CD4-positive, alpha-beta T cell treated with Interleukin-17A for 1 hour (primary cell): ENCODE data around the gene UEVLD.

Experiments used
- DNase-seq: peaks from one replicate; pipeline ENCODE4 v3.0.0-alpha.2; 2020

Gene UEVLD

GRCh38 chr11:18580113-18580766 is 8.3 kb downstream of the UEVLD start:
- no peak for DNase-seq

- peak; percentile 34 for DNase-seq
Measured at GRCh38 chr11:18578975-18579598, 9.4 kb downstream of the UEVLD start.

- DNase-seq: no peak
Measured at GRCh38 chr11:18575361-18575760, 13.2 kb downstream of the UEVLD start.

- DNase-seq: no peak
Measured at GRCh38 chr11:18567081-18567480, 21.5 kb downstream of the UEVLD start.

GRCh38 chr11:18566406-18566805 is 22.1 kb downstream of the UEVLD start:
- DNase-seq: no peak

- no peak for DNase-seq
Measured at GRCh38 chr11:18564149-18564548, 24.4 kb downstream of the UEVLD start.

- DNase-seq: no peak
Measured at GRCh38 chr11:18563090-18563730, 25.3 kb downstream of the UEVLD start.

- DNase-seq: no peak
Measured at GRCh38 chr11:18548001-18548400, 40.5 kb downstream of the UEVLD start.

GRCh38 chr11:18540207-18541009 is 48.1 kb downstream of the UEVLD start:
- DNase-seq: peak; percentile 69

GRCh38 chr11:18536209-18536608 is 52.3 kb downstream of the UEVLD start:
- no peak for DNase-seq

- no peak for DNase-seq
Measured at GRCh38 chr11:18534245-18534644, 54.3 kb downstream of the UEVLD start.

GRCh38 chr11:18533365-18533764 is 55.2 kb downstream of the UEVLD start:
- DNase-seq: no peak

- peak; percentile 39 for DNase-seq
Measured at GRCh38 chr11:18527512-18527911, 61.0 kb downstream of the UEVLD start.

- peak; percentile 95 for DNase-seq
Measured at GRCh38 chr11:18526521-18527296, 61.8 kb downstream of the UEVLD start, which contains the start of gene TSG101. TSS of gene TSG101 (minus strand) at chr11:18526942. CDS start at chr11:18526816, 126 bp downstream.

- no peak for DNase-seq
Measured at GRCh38 chr11:18526130-18526520, 62.4 kb downstream of the UEVLD start.

- DNase-seq: no peak
Measured at GRCh38 chr11:18524248-18524647, 64.3 kb downstream of the UEVLD start.

- no peak for DNase-seq
Measured at GRCh38 chr11:18523084-18523483, 65.5 kb downstream of the UEVLD start.

- no peak for DNase-seq
Measured at GRCh38 chr11:18522388-18522787, 66.1 kb downstream of the UEVLD start.

GRCh38 chr11:18521122-18521521 is 67.4 kb downstream of the UEVLD start:
- DNase-seq: no peak

- no peak for DNase-seq
Measured at GRCh38 chr11:18502352-18502751, 86.2 kb downstream of the UEVLD start.

- DNase-seq: no peak
Measured at GRCh38 chr11:18501629-18502028, 86.9 kb downstream of the UEVLD start.

GRCh38 chr11:18498039-18498438 is 90.5 kb downstream of the UEVLD start:
- no peak for DNase-seq

- DNase-seq: no peak
Measured at GRCh38 chr11:18495703-18496102, 92.8 kb downstream of the UEVLD start.
